GM19099 (cell line): Measurements from ENCODE around the gene OR2K2.

Experiments used
- POLR2A ChIP-seq: IDR thresholded peaks from 3 replicates; pipeline ENCODE4 v1.6.1; 2011; ENCODE audit warnings: low read depth; ENCODE audit not compliant: insufficient read length; ENCODE audit errors: extremely low read depth

OR2K2 gene

GRCh38 chr9:111330124-111330523, at the start of gene OR2K2:
Gene OR2K2 (minus strand): TSS chr9:111330224. CDS start chr9:111328433, 1,791 bp downstream.
- no peak for TF ChIP-seq POLR2A

- no peak for TF ChIP-seq POLR2A
These were observed 46.0 kb upstream of the OR2K2 start for GRCh38 chr9:111375817-111376564.

- TF ChIP-seq POLR2A: no peak
These were observed 45.0 kb upstream of the OR2K2 start for GRCh38 chr9:111375062-111375461.

GRCh38 chr9:111372297-111372696, 42.3 kb upstream of the OR2K2 start:
- TF ChIP-seq POLR2A: no peak

GRCh38 chr9:111366978-111367377, 37.0 kb upstream of the OR2K2 start:
- TF ChIP-seq POLR2A: no peak

- no peak for TF ChIP-seq POLR2A
These were observed 32.5 kb upstream of the OR2K2 start for GRCh38 chr9:111362526-111362925.

- no peak for TF ChIP-seq POLR2A
These were observed 30.9 kb upstream of the OR2K2 start for GRCh38 chr9:111360881-111361280.

- TF ChIP-seq POLR2A: no peak
These were observed 26.6 kb upstream of the OR2K2 start for GRCh38 chr9:111356481-111357244.

- no peak for TF ChIP-seq POLR2A
These were observed 22.5 kb upstream of the OR2K2 start for GRCh38 chr9:111352545-111352944.

- no peak for TF ChIP-seq POLR2A
These were observed 20.5 kb upstream of the OR2K2 start for GRCh38 chr9:111350556-111350955.

GRCh38 chr9:111349766-111350165, 19.7 kb upstream of the OR2K2 start:
- TF ChIP-seq POLR2A: no peak

GRCh38 chr9:111348821-111349271, 18.8 kb upstream of the OR2K2 start:
- TF ChIP-seq POLR2A: no peak

GRCh38 chr9:111320631-111321030, 9.4 kb downstream of the OR2K2 start:
- no peak for TF ChIP-seq POLR2A

- TF ChIP-seq POLR2A: no peak
These were observed 13.2 kb downstream of the OR2K2 start for GRCh38 chr9:111316796-111317195.

GRCh38 chr9:111305914-111306313, 24.1 kb downstream of the OR2K2 start:
- TF ChIP-seq POLR2A: no peak

- TF ChIP-seq POLR2A: no peak
These were observed 28.8 kb downstream of the OR2K2 start for GRCh38 chr9:111301195-111301594.
